GM19395 (cell line): ENCODE measurements around the gene CFAP54.
"Not testable (repeated sequence)": the region's sequence is repeated elsewhere in the genome, so short reads cannot be mapped to it uniquely, and the experiment has no call there.

ENCODE experiments used
- ATAC-seq: cut with Tn5 transposase; IDR thresholded peaks from one replicate; pipeline ENCODE4 v1.9.1; 2021; ENCODE audit warnings: mild to moderate bottlenecking, moderate library complexity; ENCODE audit not compliant: unreplicated experiment

The CFAP54 gene

GRCh38 chr12:96472384-96472783, 17.0 kb upstream of the CFAP54 start:
- no peak for ATAC-seq

- ATAC-seq, result no peak
These were observed 15.8 kb upstream of the CFAP54 start for GRCh38 chr12:96473394-96474093.

GRCh38 chr12:96474206-96474605, 15.2 kb upstream of the CFAP54 start:
- ATAC-seq, result no peak

- ATAC-seq, result no peak
These were observed 11.4 kb upstream of the CFAP54 start for GRCh38 chr12:96478011-96478410.

GRCh38 chr12:96482086-96482485, 7.3 kb upstream of the CFAP54 start:
- no peak for ATAC-seq

GRCh38 chr12:96483116-96483515, 6.3 kb upstream of the CFAP54 start:
- no peak for ATAC-seq

GRCh38 chr12:96486751-96487613, 2.4 kb upstream of the CFAP54 start:
- ATAC-seq, result no peak

- no peak for ATAC-seq
These were observed 1.7 kb upstream of the CFAP54 start for GRCh38 chr12:96487634-96488033.

- no peak for ATAC-seq
These were observed 3.7 kb downstream of the CFAP54 start for GRCh38 chr12:96493106-96493505.

GRCh38 chr12:96494154-96494553, 4.8 kb downstream of the CFAP54 start:
- not testable (repeated sequence) for ATAC-seq

- ATAC-seq, result no peak
These were observed 5.8 kb downstream of the CFAP54 start for GRCh38 chr12:96495155-96495554.

GRCh38 chr12:96495841-96496545, 6.6 kb downstream of the CFAP54 start:
- peak; percentile 65 for ATAC-seq

GRCh38 chr12:96496944-96497343, 7.6 kb downstream of the CFAP54 start:
- ATAC-seq, result no peak

GRCh38 chr12:96497855-96498254, 8.5 kb downstream of the CFAP54 start:
- ATAC-seq, result no peak

GRCh38 chr12:96500693-96501092, 11.3 kb downstream of the CFAP54 start:
- ATAC-seq, result no peak

GRCh38 chr12:96501133-96501761, 11.9 kb downstream of the CFAP54 start:
- peak; percentile 80 for ATAC-seq

GRCh38 chr12:96501908-96502307, 12.5 kb downstream of the CFAP54 start:
- peak; percentile 17 for ATAC-seq

GRCh38 chr12:96502477-96502876, 13.1 kb downstream of the CFAP54 start:
- peak; percentile 71 for ATAC-seq

GRCh38 chr12:96502949-96503532, 13.7 kb downstream of the CFAP54 start:
- ATAC-seq, result no peak

- no peak for ATAC-seq
These were observed 14.6 kb downstream of the CFAP54 start for GRCh38 chr12:96503976-96504375.

- no peak for ATAC-seq
These were observed 17.4 kb downstream of the CFAP54 start for GRCh38 chr12:96506776-96507175.
